GM13976 (cell line): ENCODE results near the gene TRAPPC2L.

Experiments
- DNase-seq: peaks from one replicate; pipeline ENCODE4 v3.0.0; 2012; ENCODE audit warnings: low spot score
- in situ Hi-C: fragments of 300-500 bp; cut with MboI; formaldehyde crosslinking; loops from one replicate; pipeline ENCODE4 v1.12.0; 2022; ENCODE audit warnings: low sequenced_read_pairs, mixed read lengths, inconsistent platforms; ENCODE audit not compliant: unreplicated experiment
- TF ChIP-seq, protein P1 (sequence below): IDR thresholded peaks from 2 replicates; pipeline ENCODE4 v1.5.1; 2012; ENCODE audit warnings: borderline replicate concordance, mild to moderate bottlenecking; ENCODE audit not compliant: insufficient read depth; ENCODE audit errors: extremely low read depth, missing control alignments, control extremely low read depth

Gene TRAPPC2L

DNA sequence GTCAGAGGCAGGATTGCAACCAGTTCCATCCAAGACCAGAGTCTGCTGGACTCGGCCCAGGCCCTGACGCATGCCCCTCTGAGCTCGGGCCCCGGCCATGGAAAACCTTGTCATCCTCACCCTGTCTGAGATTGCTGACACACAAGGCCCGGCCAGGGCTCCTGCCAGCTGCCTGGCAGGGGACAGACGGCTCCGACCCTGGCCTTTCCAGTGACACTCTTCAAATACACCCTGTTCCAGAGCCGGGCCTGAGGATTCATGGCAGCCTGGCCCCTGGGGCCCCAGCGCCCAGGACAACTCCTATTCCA is 12.7 kb downstream of the TRAPPC2L start:
- TF ChIP-seq, protein P1, sequence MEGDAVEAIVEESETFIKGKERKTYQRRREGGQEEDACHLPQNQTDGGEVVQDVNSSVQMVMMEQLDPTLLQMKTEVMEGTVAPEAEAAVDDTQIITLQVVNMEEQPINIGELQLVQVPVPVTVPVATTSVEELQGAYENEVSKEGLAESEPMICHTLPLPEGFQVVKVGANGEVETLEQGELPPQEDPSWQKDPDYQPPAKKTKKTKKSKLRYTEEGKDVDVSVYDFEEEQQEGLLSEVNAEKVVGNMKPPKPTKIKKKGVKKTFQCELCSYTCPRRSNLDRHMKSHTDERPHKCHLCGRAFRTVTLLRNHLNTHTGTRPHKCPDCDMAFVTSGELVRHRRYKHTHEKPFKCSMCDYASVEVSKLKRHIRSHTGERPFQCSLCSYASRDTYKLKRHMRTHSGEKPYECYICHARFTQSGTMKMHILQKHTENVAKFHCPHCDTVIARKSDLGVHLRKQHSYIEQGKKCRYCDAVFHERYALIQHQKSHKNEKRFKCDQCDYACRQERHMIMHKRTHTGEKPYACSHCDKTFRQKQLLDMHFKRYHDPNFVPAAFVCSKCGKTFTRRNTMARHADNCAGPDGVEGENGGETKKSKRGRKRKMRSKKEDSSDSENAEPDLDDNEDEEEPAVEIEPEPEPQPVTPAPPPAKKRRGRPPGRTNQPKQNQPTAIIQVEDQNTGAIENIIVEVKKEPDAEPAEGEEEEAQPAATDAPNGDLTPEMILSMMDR, result no peak
- DNase-seq, result no peak
- in situ Hi-C loops, result no loop called here

DNA sequence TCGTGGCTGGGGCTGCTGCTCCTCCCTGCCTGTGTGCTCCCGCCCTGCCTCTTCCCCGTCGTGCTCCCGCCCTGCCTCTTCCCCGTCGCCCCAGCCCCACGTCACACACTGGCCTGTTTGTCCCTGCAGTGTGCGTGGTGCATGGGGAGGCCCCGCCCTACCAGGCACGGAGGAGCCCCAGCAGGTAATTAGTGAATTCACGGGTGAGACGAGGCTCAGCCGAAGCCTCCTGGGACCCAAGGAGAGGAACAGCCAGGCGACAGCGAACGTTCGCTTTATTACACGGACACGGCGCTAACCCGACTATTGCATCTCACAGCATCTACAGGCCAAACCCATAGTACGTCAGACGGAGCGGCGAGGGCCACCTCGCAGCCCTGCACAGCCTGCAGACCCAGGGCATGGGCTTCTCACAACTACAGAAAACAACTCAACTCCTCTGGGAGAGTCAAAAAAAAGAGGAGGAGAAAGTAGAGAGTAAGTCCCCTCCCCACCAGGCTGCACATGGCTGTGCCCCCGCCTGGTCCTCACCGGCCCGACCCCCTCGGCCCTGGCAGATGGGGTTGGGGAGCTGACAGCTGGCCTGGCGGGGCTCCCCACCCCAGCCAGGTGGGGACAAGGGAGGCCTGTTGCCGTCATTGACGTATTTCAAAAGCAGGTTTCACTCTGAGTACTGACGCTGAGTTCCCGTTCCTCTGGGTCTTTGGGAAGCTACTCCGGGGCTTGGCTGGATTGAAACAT is 13.9 kb downstream of the TRAPPC2L start:
- in situ Hi-C loops, result no loop called here
- peak; percentile 77 for DNase-seq
- TF ChIP-seq, protein P1, result no peak

DNA sequence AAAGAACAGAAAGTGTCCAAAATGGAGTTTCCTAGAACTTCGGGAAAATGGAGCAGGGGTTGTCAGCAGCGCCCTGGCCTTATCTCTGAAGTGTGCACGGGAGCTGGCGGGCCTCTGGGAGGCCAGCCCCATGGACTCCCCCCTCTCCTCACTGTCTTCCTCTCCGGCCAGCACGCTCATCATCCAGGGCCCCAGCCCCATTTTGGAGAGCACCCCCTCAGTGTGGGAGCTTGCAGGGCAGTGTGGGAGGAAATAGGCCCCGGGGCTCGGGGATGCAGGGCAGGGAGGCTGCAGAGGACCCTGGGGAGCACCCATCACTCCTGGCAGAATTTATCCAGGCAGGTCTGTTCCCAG is 14.4 kb downstream of the TRAPPC2L start:
- in situ Hi-C loops, result no loop called here
- no peak for DNase-seq
- TF ChIP-seq, protein P1, result no peak

DNA sequence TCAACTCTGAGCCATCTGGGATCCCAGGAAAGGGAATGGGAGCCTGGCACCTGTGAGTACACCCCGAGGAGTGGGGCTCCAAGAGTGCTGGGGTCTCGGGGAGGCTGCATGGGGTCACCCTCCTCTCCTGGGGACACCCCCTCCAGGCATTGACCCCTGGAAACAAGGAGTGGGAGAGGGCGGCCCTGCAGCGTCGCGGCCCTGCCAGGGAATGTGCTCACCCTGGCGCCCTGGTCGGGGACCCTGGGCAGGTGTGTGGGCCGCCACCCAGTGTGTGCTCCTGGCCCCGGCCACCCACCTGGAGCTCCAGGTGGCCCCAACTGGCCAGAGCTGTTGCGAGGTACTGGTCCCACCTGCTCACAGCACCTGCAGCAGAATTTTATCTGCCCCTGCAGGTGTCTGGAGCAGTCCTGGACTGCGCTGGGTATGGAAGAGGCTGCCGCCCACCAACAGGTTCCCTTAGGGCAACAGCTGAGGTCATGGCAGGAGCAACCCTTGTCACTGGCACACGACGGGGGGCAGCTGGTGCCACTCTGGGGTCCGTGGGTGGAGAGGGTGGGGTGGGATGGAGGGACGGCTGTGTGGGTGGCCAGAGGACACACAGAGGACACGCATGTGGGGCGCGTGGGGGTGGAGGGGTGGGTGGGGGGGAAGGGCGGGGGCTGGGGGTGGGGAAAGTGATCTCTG is 14.9 kb downstream of the TRAPPC2L start:
- TF ChIP-seq, protein P1, result no peak
- no peak for DNase-seq
- in situ Hi-C loops, result no loop called here

DNA sequence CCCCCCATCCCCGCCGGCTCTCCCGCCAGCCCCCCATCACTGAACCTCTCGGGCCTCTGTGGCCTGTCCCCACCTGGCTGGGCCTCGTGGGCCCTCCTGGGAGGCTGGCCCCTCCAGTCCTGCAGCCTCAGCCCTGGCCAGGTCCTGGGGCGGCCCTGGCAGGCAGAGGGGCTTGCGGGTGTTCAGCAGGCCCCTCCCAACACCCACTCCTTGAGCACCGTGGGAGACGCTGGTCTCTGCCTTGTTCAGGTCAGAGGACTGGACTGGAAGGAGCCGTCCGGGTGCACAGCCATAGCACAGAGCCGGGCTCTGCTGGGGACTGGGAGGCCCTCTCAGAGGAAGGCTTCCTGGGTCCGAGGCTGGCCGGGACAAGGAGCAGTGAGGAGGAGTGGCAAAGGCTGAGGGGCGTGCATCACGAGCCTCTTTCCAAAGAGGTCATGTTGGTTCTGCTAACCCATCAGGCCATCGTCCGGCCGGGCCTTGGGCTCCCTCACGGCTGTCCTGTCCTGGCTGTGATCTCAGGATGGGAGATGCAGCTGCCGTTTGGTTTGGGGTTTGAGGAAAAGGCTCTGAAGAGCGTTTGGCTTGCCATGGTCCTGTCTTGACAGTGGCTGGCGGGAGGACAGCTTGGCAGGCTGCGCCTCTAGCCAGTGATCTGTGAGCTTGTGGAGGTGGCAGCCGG is 15.9 kb downstream of the TRAPPC2L start:
- TF ChIP-seq, protein P1, result no peak
- in situ Hi-C loops, result no loop called here
- no peak for DNase-seq

DNA sequence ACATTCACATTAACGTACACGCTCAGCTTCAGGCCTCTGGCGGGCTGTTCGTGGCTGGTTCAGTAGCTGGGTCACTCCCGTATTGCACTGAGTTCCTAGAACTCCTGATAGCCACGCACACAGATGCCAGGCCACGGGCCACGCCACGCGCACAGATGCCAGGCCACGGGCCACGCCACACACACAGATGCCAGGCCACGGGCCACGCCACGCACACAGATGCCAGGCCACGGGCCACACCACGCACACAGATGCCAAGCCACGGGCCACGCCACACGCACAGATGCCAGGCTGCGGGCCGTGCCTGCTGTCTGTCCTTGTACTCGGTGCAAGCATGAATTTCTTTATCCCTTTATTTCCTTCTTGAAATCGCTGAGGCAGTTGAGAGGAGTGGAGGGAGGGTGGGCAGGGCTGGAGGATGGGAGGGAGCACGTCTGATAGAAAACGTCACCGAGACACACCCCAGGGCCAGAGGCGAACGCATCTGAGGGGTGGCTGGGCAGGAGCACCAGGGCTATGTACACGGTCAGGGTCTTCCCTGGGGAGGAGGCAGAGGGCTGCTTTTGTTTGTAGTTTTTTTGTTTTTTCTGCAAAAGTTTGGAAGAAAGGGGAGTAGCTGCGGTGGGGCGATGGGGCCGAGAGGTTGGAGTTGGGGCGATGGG is 18.1 kb downstream of the TRAPPC2L start:
- TF ChIP-seq, protein P1, result no peak
- DNase-seq, result no peak
- in situ Hi-C loops, result no loop called here
